K562 (cell line): Measurements from ENCODE around the gene ADM2. TPM values are rescaled to one million over a fixed set of nuclear protein-coding genes. Genes with fewer than 3 reads are reported as not detected.

ENCODE experiments used
- CTBP1 ChIP-seq: fragments of 450-650 bp; IDR thresholded peaks from 2 replicates; pipeline ENCODE4 v1.6.1; 2016; ENCODE audit warnings: borderline replicate concordance
- ESRRB ChIP-seq: fragments of 250-450 bp; sonication (Bioruptor Pico); IDR thresholded peaks from 2 replicates; pipeline ENCODE4 v1.5.0; 2020; ENCODE audit warnings: mild to moderate bottlenecking, moderate library complexity, borderline replicate concordance
- GTF2A2 ChIP-seq: IDR thresholded peaks from 2 replicates; pipeline ENCODE4 v1.6.1; 2016; ENCODE audit warnings: mild to moderate bottlenecking, missing genetic modification characterization, missing compliant biosample characterization
- MAZ ChIP-seq, 2 experiments: fragments of 450-650 bp in 1 of 2; sonication (generic) in 1 of 2; formaldehyde crosslinking; IDR thresholded peaks in 1 of 2; conservative IDR thresholded peaks in 1 of 2; 2 replicates each; pipeline versions ENCODE4 v1.4.0 to v1.5.0; 2020; ENCODE audit warnings: mild to moderate bottlenecking in 1 of 2, missing genetic modification reagents in 1 of 2
- MEIS2 ChIP-seq: fragments of 450-650 bp; IDR thresholded peaks from 2 replicates; pipeline ENCODE4 v1.6.1; 2014; ENCODE audit warnings: mild to moderate bottlenecking; ENCODE audit not compliant: partially characterized antibody
- MTF1 ChIP-seq: fragments of 250-450 bp; sonication (Bioruptor Pico); IDR thresholded peaks from 2 replicates; pipeline ENCODE4 v1.9.0; 2021; ENCODE audit warnings: moderate library complexity, mild to moderate bottlenecking, inconsistent platforms, borderline replicate concordance
- NFE2L1 ChIP-seq: fragments of 450-650 bp; IDR thresholded peaks from 2 replicates; pipeline ENCODE4 v1.6.1; 2016; ENCODE audit warnings: missing genetic modification characterization, low read depth, mild to moderate bottlenecking, missing compliant biosample characterization, moderate library complexity, borderline replicate concordance
- PHF8 ChIP-seq: fragments of 200-600 bp; sonication (generic); IDR thresholded peaks from 2 replicates; pipeline ENCODE4 v1.6.1; 2012; ENCODE audit warnings: mixed run types, mild to moderate bottlenecking, inconsistent platforms, low read length, moderate library complexity, borderline replicate concordance
- POLR2G ChIP-seq: fragments of 200-400 bp; formaldehyde crosslinking; IDR thresholded peaks from 2 replicates; pipeline ENCODE4 v1.6.1; 2017; ENCODE audit warnings: low read depth, mild to moderate bottlenecking, antibody characterized with exemption, low read length, moderate library complexity
- RBM14 ChIP-seq: fragments of 200-400 bp; formaldehyde crosslinking; IDR thresholded peaks from 2 replicates; pipeline ENCODE4 v1.6.1; 2018; ENCODE audit warnings: low read depth, mild to moderate bottlenecking, low read length, moderate library complexity, borderline replicate concordance; ENCODE audit not compliant: insufficient read depth
- SOX6 ChIP-seq: fragments of 450-650 bp; IDR thresholded peaks from 2 replicates; pipeline ENCODE4 v1.6.1; 2014; ENCODE audit warnings: mild to moderate bottlenecking
- SRF ChIP-seq, 2 experiments: fragments of 250-450, 450-650 bp in 1 of 2; sonication (Bioruptor Pico) in 1 of 2; sonication (generic) in 1 of 2; formaldehyde crosslinking; IDR thresholded peaks; 2 replicates each; pipeline versions ENCODE4 v1.5.0 to v1.5.1; 2020 to 2022; ENCODE audit warnings: mild to moderate bottlenecking in 1 of 2, missing genetic modification reagents in 1 of 2
- STAT5A ChIP-seq: IDR thresholded peaks from 2 replicates; pipeline ENCODE4 v1.6.1; 2012; ENCODE audit warnings: low read length, inconsistent platforms, borderline replicate concordance
- TCF7 ChIP-seq: sonication (generic); IDR thresholded peaks from 2 replicates; pipeline ENCODE4 v1.6.1; 2016; ENCODE audit warnings: antibody characterized with exemption, borderline replicate concordance
- TCF7L2 ChIP-seq: fragments of 150-350 bp; IDR thresholded peaks from 2 replicates; pipeline ENCODE4 v1.6.1; 2016; ENCODE audit warnings: low read depth, mild to moderate bottlenecking, low read length, moderate library complexity
- ZNF830 ChIP-seq: fragments of 250-450 bp; sonication (Bioruptor Pico); IDR thresholded peaks from 2 replicates; pipeline ENCODE4 v1.5.0; 2021; ENCODE audit warnings: mild to moderate bottlenecking
- ZSCAN32 ChIP-seq: fragments of 450-650 bp; formaldehyde crosslinking; IDR thresholded peaks from 2 replicates; pipeline ENCODE4 v1.4.0; 2020; ENCODE audit warnings: mild to moderate bottlenecking, moderate library complexity
- polyA plus RNA-seq, 8 experiments: library from polyadenylated mRNA; depleted of rRNA in 4 of 8; stranded (reverse) in 5 of 8; unstranded in 3 of 8; fragments of >200 nt; fragmentation: Nextera tagmentation in 2 of 8; fragmentation: Illumina TruSeq in 1 of 8; extraction: Ambion mirVana in 2 of 8; extraction: Trizol in 1 of 8; gene quantifications; 2 replicates each; pipeline versions ENCODE4 v1.2.1 to v1.2.3, GENCODE V29; 2011 to 2014; ENCODE audit warnings: inconsistent platforms in 1 of 8, missing spikeins in 1 of 8
- total RNA-seq, 7 experiments: library from RNA; depleted of rRNA in 6 of 7; stranded (reverse); fragments of >200 nt in 6 of 7; fragmentation: Illumina TruSeq in 2 of 7; extraction: Trizol in 2 of 7; gene quantifications; 2 replicates each; pipeline versions ENCODE4 v1.2.1 to v1.2.3, GENCODE V29; 2011 to 2021; ENCODE audit warnings: low replicate concordance in 1 of 7
- TF ChIP-seq, protein P1 (sequence below): fragments of 250-450 bp; sonication (Bioruptor Pico); IDR thresholded peaks from 2 replicates; pipeline ENCODE4 v1.6.1; 2021; ENCODE audit warnings: mild to moderate bottlenecking
- TF ChIP-seq, protein P2 (sequence below): sonication (generic); formaldehyde crosslinking; IDR thresholded peaks from 2 replicates; pipeline ENCODE4 v1.4.0; 2020; ENCODE audit warnings: mild to moderate bottlenecking, missing genetic modification reagents
- TF ChIP-seq, protein P3 (sequence below), 2 experiments: fragments of 150-350 bp in 1 of 2; IDR thresholded peaks; 2 replicates each; pipeline ENCODE4 v1.6.1; 2012 to 2016; ENCODE audit warnings: low read depth in 2 of 2, low read length in 2 of 2, mild to moderate bottlenecking in 1 of 2, moderate library complexity in 1 of 2
- TF ChIP-seq, protein P4 (sequence below): IDR thresholded peaks from 2 replicates; pipeline ENCODE4 v1.6.1; 2016; ENCODE audit warnings: missing genetic modification characterization, missing compliant biosample characterization

Gene ADM2
- total and polyA plus RNA-seq, 9 of the 15 experiments (the other 6 are each of a cell fraction or from before 2014, with no cell fraction given) = 0.11 to 5.1 (median 0.38) TPM

DNA sequence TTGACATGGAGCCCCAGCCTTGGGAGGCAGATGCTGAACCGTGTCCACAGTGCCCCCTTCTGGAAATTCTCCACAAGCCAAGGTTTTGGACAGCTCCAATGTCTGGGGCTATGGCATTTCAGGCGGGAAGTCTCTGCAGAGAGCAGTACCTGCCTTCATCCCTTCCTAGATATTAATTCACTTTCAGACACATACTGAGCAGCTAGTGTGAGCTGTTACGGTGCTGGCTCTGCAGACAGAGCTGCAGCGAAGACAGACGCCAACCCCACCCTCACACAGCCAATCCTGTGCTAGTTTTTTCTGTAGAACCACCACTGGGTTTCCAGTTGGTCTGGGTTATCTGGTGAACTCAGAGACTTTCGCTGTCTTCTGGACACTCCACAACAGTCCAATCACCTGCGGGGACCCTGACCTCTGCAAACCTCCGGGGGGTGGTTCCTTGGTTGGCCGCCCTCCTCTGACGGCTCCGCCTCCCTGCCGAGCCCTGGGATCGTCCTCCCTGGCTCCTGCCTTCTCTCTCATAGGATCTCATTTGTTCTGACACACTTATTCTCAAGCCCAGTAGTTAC, 17.1 kb downstream of the ADM2 start (continued):
- TF ChIP-seq, protein P1, sequence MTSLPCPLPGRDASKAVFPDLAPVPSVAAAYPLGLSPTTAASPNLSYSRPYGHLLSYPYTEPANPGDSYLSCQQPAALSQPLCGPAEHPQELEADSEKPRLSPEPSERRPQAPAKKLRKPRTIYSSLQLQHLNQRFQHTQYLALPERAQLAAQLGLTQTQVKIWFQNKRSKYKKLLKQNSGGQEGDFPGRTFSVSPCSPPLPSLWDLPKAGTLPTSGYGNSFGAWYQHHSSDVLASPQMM (CRISPR knock-in tag) = no peak
- TF ChIP-seq POLR2G (no peak), PHF8 (no peak), STAT5A (no peak), ESRRB (CRISPR knock-in tag) (no peak), NFE2L1 (tag) (no peak), ZNF830 (no peak), TCF7 (no peak), MTF1 (CRISPR knock-in tag) (no peak), ZSCAN32 (no peak), SRF (CRISPR knock-in tag; IDR thresholded peaks at IDR 0.05) (peak in 1 of 2 experiments; percentile 59; a peak in 1 of 4 replicates), MEIS2 (no peak), CTBP1 (peak; percentile 68; the same call in 1 of the 2 replicates), MAZ (CRISPR knock-in tag; conservative IDR thresholded peaks at IDR 0.05 in 1 of 2, IDR thresholded peaks at IDR 0.05 in 1 of 2) (0 out of 4 replicates have a peak, but pooled peaks of 1 of the 2 experiments have one; percentile 25), GTF2A2 (no peak), TCF7L2 (no peak), RBM14 (no peak), SOX6 (no peak)
- TF ChIP-seq, protein P2, sequence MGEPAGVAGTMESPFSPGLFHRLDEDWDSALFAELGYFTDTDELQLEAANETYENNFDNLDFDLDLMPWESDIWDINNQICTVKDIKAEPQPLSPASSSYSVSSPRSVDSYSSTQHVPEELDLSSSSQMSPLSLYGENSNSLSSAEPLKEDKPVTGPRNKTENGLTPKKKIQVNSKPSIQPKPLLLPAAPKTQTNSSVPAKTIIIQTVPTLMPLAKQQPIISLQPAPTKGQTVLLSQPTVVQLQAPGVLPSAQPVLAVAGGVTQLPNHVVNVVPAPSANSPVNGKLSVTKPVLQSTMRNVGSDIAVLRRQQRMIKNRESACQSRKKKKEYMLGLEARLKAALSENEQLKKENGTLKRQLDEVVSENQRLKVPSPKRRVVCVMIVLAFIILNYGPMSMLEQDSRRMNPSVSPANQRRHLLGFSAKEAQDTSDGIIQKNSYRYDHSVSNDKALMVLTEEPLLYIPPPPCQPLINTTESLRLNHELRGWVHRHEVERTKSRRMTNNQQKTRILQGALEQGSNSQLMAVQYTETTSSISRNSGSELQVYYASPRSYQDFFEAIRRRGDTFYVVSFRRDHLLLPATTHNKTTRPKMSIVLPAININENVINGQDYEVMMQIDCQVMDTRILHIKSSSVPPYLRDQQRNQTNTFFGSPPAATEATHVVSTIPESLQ = no peak
- TF ChIP-seq, protein P3, sequence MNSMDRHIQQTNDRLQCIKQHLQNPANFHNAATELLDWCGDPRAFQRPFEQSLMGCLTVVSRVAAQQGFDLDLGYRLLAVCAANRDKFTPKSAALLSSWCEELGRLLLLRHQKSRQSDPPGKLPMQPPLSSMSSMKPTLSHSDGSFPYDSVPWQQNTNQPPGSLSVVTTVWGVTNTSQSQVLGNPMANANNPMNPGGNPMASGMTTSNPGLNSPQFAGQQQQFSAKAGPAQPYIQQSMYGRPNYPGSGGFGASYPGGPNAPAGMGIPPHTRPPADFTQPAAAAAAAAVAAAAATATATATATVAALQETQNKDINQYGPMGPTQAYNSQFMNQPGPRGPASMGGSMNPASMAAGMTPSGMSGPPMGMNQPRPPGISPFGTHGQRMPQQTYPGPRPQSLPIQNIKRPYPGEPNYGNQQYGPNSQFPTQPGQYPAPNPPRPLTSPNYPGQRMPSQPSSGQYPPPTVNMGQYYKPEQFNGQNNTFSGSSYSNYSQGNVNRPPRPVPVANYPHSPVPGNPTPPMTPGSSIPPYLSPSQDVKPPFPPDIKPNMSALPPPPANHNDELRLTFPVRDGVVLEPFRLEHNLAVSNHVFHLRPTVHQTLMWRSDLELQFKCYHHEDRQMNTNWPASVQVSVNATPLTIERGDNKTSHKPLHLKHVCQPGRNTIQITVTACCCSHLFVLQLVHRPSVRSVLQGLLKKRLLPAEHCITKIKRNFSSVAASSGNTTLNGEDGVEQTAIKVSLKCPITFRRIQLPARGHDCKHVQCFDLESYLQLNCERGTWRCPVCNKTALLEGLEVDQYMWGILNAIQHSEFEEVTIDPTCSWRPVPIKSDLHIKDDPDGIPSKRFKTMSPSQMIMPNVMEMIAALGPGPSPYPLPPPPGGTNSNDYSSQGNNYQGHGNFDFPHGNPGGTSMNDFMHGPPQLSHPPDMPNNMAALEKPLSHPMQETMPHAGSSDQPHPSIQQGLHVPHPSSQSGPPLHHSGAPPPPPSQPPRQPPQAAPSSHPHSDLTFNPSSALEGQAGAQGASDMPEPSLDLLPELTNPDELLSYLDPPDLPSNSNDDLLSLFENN (IDR thresholded peaks at IDR 0.05; ENCODE audit: low read depth in 2 of 2, low read length in 2 of 2) = no peak
- TF ChIP-seq, protein P4, sequence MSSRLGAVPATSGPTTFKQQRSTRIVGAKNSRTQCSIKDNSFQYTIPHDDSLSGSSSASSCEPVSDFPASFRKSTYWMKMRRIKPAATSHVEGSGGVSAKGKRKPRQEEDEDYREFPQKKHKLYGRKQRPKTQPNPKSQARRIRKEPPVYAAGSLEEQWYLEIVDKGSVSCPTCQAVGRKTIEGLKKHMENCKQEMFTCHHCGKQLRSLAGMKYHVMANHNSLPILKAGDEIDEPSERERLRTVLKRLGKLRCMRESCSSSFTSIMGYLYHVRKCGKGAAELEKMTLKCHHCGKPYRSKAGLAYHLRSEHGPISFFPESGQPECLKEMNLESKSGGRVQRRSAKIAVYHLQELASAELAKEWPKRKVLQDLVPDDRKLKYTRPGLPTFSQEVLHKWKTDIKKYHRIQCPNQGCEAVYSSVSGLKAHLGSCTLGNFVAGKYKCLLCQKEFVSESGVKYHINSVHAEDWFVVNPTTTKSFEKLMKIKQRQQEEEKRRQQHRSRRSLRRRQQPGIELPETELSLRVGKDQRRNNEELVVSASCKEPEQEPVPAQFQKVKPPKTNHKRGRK (tag) = no peak
